ENCODE data around the gene OPN4.
A peak's percentile ranks its signal among the peaks of the same experiment; 100 is the strongest.

OPN4 gene

DNA sequence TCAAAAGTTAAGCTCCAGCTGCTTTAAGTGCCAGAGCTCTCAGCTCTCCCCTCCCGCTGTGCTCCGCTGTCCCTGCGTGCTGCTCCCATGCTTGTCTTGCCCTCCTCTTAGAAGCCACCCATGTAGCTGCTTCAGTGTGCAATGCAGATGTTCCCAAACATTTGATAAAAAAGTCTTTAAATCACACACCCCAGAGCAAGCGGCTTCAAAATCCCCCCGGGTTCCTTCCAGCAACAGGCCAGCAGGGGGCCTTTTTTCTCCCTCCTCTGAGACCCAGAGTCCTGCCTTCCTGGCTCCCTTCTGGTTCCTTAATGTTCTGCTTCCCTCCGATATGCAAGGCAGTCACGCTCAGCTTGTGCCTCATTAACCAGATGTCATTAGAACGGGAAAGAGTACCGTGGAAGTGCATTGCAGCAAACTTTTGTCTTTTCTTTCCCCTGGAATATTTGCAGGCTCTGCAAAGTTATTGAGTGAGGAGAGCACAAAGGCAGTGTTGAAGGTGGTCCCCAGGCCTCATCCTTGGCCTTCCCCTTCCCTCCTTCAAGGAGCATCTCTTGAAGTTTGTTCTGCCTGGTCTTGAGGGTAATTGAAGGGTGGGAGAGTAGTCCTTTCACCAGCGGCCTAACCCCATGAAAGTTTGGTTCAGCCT, 39.5 kb downstream of the OPN4 start:
- peak; percentile 66 for DNase-seq (ENCODE audit: low spot score)
- TF ChIP-seq, protein P1, sequence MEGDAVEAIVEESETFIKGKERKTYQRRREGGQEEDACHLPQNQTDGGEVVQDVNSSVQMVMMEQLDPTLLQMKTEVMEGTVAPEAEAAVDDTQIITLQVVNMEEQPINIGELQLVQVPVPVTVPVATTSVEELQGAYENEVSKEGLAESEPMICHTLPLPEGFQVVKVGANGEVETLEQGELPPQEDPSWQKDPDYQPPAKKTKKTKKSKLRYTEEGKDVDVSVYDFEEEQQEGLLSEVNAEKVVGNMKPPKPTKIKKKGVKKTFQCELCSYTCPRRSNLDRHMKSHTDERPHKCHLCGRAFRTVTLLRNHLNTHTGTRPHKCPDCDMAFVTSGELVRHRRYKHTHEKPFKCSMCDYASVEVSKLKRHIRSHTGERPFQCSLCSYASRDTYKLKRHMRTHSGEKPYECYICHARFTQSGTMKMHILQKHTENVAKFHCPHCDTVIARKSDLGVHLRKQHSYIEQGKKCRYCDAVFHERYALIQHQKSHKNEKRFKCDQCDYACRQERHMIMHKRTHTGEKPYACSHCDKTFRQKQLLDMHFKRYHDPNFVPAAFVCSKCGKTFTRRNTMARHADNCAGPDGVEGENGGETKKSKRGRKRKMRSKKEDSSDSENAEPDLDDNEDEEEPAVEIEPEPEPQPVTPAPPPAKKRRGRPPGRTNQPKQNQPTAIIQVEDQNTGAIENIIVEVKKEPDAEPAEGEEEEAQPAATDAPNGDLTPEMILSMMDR (IDR thresholded peaks at IDR 0.05; ENCODE audit: borderline replicate concordance, control extremely low read depth, extremely low read depth, insufficient read depth, missing control alignments): peak; percentile 12
- in situ Hi-C loops (cut with MboI; ENCODE audit: low sequenced_read_pairs, unreplicated experiment): no loop called here

DNA sequence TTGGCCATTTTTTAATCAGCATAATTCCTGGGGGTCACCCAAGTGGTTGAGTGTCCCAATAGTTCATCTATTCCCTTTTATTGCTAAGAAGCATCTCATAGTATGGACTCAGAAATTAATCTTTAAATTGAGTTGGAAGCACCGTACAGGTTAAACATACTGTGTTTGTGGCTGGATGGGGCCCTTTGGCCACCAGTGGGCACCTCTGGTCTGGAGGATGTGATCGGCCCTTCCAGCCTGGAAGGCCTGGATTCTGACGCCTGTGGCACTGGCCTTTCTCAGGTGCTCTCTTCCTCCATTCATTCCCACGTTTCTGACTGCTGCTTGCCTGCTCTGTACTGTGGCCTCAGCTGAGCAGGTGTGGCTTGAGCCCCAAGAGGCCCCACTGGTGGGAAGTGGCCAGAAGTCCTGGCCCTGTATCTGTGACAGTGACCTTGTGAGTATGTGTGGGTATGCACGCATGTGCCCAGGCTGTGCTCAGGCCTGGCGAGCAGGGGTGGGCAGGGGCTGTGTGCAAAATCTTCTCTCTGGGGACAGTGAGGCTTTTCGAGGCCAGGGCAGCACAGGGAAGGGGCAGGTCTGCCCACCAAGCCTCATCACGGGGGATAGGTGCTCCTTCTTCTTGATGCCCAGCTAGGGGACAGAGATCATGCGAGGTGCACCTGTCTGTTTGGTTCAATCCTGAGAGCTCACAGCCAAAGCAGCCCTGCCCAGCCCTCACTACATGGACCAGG, 44.0 kb downstream of the OPN4 start:
- in situ Hi-C loops (cut with MboI; ENCODE audit: low sequenced_read_pairs, unreplicated experiment): no loop called here
- TF ChIP-seq, protein P1 (IDR thresholded peaks at IDR 0.05; ENCODE audit: borderline replicate concordance, control extremely low read depth, extremely low read depth, insufficient read depth, missing control alignments): no peak
- no peak for DNase-seq (ENCODE audit: low spot score)

DNA sequence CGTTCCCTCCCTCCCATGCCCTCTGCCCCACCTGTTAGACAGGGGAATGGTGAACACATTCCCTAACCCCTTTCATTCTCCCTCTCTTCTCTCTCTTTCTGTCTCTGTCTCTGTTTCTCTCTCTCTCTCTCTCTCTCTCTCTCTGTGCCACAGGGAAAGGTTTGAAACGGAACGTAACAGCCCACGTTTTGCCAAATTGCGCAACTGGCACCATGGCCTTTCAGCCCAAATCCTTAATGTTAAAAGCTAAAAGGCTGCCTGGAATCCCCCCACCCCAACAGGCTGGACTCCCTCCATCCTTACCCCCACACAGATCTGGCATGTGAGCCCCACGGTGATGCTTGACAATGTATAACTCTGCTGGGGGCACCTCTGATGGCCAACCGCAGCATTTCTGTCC, 44.8 kb downstream of the OPN4 start:
- DNase-seq (ENCODE audit: low spot score): no peak
- in situ Hi-C loops (cut with MboI; ENCODE audit: low sequenced_read_pairs, unreplicated experiment): no loop called here
- TF ChIP-seq, protein P1 (IDR thresholded peaks at IDR 0.05; ENCODE audit: borderline replicate concordance, control extremely low read depth, extremely low read depth, insufficient read depth, missing control alignments): no peak

DNA sequence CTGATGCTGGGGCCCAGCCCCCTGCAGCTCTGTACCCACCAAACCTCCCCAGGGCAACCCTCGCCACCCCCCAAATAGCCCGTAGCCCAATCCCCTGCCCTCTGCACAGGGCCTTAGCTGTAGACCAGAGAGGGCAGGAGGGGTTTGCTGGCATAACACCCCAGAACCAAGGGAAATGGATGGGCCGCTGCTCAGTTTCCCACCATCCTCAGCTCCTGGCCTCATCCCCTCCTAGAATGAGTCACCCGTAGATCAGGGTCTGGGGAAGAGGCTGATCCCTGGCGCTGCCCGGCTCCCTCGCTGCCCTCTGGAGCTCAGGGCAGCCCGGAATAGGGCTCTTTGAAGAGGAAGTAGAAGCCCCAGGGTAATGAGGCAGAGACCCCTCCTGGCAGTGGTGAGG, 45.2 kb downstream of the OPN4 start:
- in situ Hi-C loops (cut with MboI; ENCODE audit: low sequenced_read_pairs, unreplicated experiment): no loop called here
- TF ChIP-seq, protein P1 (IDR thresholded peaks at IDR 0.05; ENCODE audit: borderline replicate concordance, control extremely low read depth, extremely low read depth, insufficient read depth, missing control alignments): no peak
- no peak for DNase-seq (ENCODE audit: low spot score)

DNA sequence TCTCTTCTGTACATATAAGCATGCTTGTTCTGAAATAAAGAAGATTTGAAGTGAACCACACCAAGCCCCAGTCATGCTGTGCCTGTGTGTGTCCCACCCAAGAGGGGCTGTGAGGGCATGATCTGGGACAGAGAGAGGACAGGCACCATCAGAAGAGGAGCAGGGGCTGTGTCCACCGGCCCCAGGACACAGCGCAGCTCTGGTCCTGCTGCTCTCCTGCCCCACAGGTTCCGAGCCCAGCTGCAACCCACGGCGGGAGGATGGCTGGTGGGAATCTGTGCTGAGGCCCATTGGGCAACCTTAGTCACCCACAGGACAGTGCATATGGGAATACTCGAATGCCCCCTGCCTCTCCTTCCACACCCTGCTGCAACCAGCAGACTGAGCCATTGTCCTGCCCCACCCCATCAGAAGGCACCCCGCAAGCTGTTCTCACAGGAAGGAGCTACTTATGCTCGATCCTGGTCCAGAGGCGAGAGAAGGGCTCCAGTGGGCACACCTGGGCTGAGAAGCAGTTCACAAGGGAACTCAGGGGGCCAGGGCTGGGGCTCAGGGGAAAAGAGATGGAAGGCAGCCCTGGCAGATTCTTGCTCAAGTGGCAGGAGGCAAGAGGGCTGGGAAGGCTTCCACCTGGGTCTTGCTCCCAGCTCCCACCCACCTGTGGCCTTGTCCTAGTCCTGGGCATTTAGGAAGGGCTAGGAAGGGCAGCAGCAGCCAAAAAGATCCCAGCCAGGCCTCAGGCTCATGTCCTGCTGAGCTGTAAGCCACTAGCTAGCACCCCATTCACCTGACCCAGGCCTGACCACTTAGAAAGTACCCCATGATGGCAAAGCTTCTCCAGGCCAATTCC, 45.9 kb downstream of the OPN4 start:
- TF ChIP-seq, protein P1 (IDR thresholded peaks at IDR 0.05; ENCODE audit: borderline replicate concordance, control extremely low read depth, extremely low read depth, insufficient read depth, missing control alignments): no peak
- no peak for DNase-seq (ENCODE audit: low spot score)
- in situ Hi-C loops (cut with MboI; ENCODE audit: low sequenced_read_pairs, unreplicated experiment): no loop called here

DNA sequence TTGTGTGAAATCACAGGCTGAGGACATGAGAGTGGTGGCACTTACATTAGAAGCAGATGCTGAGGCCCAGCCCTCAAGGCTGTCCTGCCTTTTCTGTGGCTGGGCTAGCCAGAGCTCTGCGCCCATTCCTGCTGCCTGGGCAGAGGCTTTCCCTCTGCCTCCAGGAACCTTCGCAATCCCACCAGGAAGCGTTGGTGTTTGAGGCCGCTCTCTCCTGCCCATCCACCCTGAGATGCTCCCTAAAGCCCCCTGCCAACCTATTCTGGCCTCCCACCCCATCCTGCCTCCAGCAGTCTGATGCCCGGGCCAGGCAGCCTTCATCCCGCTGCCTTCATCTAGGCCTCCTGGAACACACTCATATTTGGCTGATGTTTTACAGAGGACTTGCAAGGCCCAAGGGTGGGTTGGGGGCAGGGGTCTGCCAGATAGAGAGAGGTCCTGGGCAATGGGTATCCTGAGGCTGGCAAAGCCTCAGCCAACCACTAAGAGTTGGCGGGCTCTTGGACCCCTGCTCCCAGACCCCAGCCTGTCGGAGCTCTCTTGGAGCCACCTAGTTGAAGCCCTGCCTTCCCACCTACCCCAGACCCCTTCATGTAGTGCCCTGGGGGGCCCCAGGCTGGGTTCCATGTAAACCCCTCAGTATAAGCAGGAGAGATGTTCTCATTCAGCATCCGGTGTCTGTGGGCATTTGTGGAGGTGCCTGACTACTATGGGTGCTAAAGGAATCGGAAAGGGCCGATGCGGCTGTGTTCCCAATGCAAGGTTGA, 46.7 kb downstream of the OPN4 start:
- DNase-seq (ENCODE audit: low spot score): no peak
- TF ChIP-seq, protein P1 (IDR thresholded peaks at IDR 0.05; ENCODE audit: borderline replicate concordance, control extremely low read depth, extremely low read depth, insufficient read depth, missing control alignments): no peak
- in situ Hi-C loops (cut with MboI; ENCODE audit: low sequenced_read_pairs, unreplicated experiment): no loop called here

All from GM13976 (cell line).